ENCODE data around the gene RIMBP2.

- no peak for TF ChIP-seq ZNF124 (CRISPR knock-in tag; IDR thresholded peaks at IDR 0.05)
- TF ChIP-seq, protein P1, sequence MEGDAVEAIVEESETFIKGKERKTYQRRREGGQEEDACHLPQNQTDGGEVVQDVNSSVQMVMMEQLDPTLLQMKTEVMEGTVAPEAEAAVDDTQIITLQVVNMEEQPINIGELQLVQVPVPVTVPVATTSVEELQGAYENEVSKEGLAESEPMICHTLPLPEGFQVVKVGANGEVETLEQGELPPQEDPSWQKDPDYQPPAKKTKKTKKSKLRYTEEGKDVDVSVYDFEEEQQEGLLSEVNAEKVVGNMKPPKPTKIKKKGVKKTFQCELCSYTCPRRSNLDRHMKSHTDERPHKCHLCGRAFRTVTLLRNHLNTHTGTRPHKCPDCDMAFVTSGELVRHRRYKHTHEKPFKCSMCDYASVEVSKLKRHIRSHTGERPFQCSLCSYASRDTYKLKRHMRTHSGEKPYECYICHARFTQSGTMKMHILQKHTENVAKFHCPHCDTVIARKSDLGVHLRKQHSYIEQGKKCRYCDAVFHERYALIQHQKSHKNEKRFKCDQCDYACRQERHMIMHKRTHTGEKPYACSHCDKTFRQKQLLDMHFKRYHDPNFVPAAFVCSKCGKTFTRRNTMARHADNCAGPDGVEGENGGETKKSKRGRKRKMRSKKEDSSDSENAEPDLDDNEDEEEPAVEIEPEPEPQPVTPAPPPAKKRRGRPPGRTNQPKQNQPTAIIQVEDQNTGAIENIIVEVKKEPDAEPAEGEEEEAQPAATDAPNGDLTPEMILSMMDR (IDR thresholded peaks at IDR 0.05 in 2 of 3, conservative IDR thresholded peaks at IDR 0.05 in 1 of 3; ENCODE audit: insufficient read depth in 2 of 3, low read depth in 1 of 3, low read length in 3 of 3): no peak
- TF ChIP-seq SMAD3 (CRISPR knock-in tag; conservative IDR thresholded peaks at IDR 0.05): no peak
- no peak for TF ChIP-seq ATF1 (CRISPR knock-in tag; IDR thresholded peaks at IDR 0.05)
- TF ChIP-seq ATF1 (tag; IDR thresholded peaks at IDR 0.05): no peak
- no peak for TF ChIP-seq MBD2 (IDR thresholded peaks at IDR 0.05; ENCODE audit: borderline replicate concordance, low read depth)
- TF ChIP-seq ZNF561 (CRISPR knock-in tag; conservative IDR thresholded peaks at IDR 0.05): no peak
- no peak for TF ChIP-seq ZBTB26 (CRISPR knock-in tag; IDR thresholded peaks at IDR 0.05)
- no peak for TF ChIP-seq EP300 (IDR thresholded peaks at IDR 0.05; ENCODE audit: low read length)
- TF ChIP-seq EZH2 (IDR thresholded peaks at IDR 0.05; ENCODE audit: borderline replicate concordance, low read depth, low read length): no peak
These were observed 368.5 kb downstream of the RIMBP2 start for GRCh38 chr12:130347588-130347987.

All from K562 (cell line).